HG03135 (cell line): ENCODE results near the gene AKAP6.

Source experiments
- ATAC-seq: cut with Tn5 transposase; IDR thresholded peaks from one replicate; pipeline ENCODE4 v1.9.1; 2021; ENCODE audit warnings: mild to moderate bottlenecking, moderate library complexity; ENCODE audit not compliant: unreplicated experiment

AKAP6 gene, protein sequence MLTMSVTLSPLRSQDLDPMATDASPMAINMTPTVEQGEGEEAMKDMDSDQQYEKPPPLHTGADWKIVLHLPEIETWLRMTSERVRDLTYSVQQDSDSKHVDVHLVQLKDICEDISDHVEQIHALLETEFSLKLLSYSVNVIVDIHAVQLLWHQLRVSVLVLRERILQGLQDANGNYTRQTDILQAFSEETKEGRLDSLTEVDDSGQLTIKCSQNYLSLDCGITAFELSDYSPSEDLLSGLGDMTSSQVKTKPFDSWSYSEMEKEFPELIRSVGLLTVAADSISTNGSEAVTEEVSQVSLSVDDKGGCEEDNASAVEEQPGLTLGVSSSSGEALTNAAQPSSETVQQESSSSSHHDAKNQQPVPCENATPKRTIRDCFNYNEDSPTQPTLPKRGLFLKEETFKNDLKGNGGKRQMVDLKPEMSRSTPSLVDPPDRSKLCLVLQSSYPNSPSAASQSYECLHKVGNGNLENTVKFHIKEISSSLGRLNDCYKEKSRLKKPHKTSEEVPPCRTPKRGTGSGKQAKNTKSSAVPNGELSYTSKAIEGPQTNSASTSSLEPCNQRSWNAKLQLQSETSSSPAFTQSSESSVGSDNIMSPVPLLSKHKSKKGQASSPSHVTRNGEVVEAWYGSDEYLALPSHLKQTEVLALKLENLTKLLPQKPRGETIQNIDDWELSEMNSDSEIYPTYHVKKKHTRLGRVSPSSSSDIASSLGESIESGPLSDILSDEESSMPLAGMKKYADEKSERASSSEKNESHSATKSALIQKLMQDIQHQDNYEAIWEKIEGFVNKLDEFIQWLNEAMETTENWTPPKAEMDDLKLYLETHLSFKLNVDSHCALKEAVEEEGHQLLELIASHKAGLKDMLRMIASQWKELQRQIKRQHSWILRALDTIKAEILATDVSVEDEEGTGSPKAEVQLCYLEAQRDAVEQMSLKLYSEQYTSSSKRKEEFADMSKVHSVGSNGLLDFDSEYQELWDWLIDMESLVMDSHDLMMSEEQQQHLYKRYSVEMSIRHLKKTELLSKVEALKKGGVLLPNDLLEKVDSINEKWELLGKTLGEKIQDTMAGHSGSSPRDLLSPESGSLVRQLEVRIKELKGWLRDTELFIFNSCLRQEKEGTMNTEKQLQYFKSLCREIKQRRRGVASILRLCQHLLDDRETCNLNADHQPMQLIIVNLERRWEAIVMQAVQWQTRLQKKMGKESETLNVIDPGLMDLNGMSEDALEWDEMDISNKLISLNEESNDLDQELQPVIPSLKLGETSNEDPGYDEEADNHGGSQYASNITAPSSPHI (N-terminal part only)

DNA sequence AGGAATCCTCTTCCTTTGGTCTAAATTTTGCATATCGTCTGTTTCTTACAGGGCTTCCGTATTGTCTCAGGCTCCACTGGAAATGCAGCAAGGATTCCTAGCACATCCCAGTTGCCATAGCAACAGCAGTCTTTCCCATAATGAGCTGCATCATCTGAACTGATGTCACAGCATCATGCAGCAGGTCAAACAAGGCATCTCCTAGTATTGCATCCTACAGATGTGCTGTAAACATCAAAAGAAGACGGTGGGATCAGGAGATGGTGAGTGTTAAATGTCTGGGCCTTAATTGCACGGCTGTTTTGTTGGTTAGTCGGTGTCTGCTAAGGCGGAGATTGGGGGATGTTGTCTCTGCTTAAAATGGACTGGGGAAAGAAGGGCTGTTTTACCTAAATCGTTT lies at the start of gene AKAP6:
AKAP6 (plus strand) TSS at position 153 of the 400 bp plus-strand sequence. CDS start 104,196 bp downstream, outside the sequence.
- no peak for ATAC-seq

DNA sequence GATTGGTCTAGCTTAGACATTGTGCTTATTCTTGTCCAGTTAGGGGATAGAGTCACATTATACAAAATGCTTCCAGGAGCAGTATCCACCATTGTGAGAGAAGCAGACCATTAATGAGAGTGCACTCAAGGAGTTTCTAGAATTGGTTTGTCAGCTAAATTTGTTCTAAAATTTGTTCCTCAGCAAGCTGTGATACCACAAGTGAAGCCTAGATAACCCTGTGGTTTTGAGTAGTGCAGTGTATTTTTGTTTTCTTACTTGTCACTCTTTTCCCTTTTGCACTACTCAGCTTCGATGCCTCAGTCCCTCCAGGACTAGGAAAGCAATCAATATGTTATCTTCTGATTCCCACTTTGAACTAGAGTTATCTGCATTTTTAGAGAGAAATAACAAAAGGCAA lies 42.5 kb upstream of the AKAP6 start:
- ATAC-seq = no peak

DNA sequence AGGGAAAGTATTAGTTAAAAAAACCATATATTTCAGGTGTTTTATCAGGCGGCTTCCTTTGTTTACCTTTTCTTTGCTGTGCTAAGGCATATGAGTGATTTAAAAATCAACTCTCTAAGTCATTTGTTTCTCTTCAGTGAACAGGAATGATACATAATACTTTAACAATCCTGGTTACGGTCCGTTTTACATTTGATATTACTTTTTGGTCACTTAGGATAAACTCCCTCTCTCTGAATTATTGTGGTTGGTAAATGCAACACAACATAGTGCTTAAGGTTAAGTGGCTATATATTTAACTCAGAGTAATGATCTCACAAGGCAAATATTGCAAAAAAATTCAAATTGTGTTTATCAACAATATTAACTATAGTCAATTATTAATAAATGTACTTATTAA lies 32.7 kb upstream of the AKAP6 start:
- ATAC-seq = no peak

DNA sequence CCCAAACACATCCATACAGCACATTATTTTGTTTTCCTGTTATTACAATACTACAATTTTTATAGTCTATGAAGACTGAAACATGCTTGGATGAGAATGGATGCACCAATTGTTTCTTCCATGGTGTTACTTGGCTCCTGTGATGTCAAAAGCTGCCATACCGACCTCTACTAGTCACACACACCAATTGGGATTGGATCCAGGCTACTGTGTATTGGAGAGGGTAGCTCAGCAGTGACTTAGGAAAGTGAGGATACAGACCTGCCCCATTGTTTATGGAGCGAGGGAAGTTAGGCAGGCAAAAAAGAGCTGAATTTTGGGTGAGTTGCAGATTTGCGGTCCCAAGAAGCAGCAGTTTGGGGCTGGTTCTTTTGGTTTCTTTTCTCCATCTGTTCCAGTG lies 30.8 kb upstream of the AKAP6 start:
- ATAC-seq = no peak

DNA sequence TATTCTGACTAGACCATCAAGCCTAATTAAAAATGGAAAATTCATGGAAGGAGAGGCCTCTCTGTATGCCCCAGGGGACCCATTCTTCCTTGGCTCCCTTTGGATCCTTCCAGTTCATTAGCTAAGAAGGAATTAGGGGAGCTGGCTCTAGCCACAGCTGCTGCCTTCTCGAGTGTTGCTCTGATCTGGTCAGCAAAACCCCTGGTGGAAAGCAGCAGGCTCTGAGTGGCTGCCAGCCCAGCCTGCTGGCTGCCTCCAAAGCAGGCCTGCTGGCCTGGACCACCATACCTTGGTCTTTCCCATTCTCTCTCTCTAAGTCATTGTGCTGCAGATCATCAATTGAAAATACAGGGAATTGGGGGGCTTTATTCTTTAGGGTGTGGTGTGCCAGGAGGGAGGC lies 29.0 kb upstream of the AKAP6 start:
- no peak for ATAC-seq

DNA sequence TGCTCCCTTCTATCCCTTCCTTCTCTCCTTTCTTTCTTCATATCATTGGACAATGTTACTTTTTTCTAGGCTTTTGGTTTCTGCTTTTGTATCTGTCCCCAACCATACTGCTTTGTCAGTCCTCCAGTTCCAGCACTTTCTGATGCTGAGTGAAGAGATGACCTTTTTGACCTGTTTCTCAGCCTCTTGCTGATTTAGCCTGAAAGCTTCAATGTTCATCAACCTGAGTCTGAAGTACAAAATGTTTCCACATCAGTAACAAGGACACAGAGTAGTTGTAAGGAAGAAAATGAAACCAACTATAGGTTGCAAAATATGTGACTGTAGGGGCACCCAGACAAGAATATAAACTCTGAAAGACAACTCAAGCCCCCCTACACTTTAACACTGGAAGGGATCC lies 25.2 kb upstream of the AKAP6 start:
- no peak for ATAC-seq

DNA sequence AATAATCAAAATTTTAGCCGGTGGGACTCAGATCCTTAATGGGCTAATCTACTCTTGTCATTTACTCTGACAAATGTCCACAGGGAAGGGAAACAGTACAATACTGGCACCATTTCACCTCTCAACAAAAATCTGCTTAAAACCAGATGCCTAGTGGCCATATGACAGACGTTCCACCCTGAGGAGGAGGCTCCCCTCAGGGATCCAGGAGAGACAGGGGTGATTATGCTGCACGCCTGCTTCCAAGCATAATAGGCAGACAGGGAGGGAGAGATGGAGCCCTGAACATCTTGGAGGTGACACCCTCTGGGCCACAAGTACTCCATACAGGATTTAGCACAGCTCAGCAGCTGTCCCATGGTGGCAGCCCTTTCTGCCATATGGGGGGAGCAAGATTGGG lies 24.8 kb upstream of the AKAP6 start:
- no peak for ATAC-seq

DNA sequence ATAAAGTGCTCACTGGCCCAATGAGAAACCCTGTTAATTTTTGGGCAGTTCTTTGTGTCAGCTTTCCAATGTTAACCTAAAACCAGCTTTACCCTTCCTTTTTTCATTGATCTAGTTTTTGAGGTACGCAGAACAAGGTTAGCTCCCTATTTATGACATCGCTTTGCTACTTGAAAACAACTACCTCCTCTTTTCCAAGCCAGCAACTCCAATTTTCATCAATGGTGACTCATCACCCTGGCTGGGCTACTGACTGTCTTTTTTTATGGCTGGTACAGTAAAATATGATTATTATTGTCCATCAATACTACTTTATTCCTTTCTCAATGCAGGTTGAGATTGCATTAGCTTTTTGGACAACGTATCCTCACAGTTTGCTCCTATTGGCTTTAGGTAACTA lies 22.5 kb upstream of the AKAP6 start:
- no peak for ATAC-seq

DNA sequence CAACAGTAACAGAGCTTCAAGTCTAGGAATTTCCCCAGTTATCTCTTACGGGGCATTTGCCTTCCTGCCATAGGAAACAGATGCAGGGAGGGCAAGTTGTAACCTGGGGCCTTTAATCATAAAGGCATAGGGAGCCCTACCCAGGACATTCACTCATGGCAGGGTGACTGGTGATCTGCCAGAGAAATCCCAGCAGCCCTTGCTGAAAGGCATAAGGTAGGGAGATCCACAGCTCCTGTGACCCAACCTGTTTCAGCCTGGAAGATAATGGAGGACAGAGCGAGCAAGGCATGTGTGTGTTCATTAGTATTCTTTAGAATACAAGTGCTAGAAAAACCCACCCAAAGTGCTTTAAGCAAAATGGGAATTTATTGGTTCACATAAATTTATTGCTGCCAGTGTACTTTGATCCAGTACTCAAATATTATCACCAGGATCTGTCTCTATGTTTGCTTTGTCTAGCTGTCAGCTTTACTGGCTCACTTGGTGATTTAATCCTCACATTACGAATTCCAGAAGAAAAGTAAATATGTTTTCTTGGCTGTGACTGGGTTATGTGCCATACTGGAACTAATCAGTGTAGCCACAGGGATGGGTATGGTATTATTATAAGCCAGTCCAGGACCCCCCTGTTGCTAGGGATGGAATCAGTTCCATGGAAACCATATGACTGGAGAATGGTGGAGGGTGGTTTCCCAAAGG lies 21.1 kb upstream of the AKAP6 start:
- ATAC-seq = no peak

DNA sequence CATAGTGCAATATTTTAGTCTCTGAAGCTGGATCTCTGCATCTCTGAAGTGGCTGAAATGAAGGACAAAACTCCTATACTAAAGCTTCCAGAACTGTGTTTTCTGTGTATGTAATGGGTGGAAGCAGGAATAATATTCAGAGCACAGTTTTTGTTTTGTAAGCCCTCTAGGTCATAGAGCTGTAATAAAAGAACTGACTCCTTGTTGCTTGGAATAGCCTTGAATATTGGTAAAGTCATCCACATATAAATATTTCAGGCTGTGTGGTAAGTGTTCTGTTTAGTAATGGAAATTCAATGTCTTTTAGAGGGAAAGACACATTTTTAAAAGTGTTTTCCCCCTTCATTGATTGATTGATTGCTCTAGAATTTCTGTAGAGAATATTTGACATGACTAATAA lies 18.2 kb upstream of the AKAP6 start:
- ATAC-seq = no peak

DNA sequence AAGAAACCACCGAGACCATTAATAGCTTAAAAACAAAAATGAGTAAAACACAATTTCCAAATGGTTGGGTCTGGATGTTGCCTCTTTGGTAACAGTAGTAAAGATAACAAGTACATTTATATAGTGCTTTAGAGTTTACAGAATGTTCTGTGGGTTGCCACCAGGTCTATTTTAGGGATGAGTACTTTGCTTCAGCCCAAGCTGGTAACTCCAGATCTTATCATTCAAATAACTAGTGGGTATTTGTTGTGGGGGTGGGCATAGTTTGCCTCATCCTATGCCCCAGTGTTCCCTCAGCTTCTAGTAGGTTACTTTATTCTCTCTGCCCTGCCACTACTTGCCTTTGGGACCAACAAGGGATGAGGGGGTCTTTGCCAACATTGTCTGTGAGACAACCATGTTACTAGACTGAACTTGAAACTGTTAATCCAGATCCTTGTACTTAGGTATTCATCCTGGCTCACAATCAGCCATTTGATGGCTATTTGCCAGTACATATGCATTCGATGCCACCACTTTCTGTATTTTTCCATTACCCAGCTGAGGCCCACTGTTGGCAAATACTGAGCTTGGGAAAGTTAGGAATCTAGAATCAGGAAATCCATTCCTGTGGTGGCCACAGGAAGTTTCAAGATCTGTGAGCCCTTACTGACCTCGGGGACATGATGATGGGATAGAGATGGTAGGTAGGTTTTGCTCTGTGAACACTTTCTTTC lies 17.6 kb upstream of the AKAP6 start:
- no peak for ATAC-seq

DNA sequence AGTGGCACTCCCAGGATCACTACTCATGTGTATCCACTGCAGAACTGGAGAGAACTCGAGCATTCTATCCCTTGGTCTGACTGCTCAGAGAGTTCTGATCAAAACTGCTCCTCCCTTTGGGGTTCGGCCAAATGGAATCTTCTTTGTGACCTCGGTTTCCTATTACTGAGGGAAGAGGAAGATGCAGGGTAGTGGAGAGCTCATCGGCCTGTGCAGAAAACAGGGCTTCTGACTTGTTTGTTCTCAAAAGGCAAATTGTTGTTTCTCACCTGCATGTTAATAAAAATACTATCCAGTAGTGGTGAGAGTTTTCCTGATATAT lies 17.1 kb upstream of the AKAP6 start:
- no peak for ATAC-seq

DNA sequence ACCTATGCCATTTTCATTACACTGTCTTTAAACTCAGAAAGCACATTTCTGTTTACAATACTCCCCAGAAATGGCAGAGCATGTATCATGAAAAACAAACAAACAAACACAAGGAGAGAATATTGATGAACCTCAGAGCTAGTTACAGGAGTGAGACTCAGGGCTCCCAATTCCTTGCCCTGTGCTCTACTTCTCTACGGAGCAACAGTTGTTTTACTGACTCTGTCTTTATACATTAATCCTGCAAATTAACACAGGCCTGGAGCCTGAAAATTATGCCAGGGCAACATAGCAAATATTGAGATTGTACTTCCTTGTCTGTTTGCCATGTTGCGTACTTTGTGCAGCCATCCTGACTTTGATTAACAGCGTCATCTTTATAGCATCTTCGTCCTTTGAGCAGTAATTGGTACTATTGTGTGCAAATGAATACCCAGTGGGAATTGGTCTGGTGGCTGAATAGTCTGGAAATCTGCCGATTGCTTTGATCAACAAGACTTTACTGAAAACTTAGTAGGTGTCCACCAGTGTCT lies 15.2 kb upstream of the AKAP6 start:
- ATAC-seq = no peak

DNA sequence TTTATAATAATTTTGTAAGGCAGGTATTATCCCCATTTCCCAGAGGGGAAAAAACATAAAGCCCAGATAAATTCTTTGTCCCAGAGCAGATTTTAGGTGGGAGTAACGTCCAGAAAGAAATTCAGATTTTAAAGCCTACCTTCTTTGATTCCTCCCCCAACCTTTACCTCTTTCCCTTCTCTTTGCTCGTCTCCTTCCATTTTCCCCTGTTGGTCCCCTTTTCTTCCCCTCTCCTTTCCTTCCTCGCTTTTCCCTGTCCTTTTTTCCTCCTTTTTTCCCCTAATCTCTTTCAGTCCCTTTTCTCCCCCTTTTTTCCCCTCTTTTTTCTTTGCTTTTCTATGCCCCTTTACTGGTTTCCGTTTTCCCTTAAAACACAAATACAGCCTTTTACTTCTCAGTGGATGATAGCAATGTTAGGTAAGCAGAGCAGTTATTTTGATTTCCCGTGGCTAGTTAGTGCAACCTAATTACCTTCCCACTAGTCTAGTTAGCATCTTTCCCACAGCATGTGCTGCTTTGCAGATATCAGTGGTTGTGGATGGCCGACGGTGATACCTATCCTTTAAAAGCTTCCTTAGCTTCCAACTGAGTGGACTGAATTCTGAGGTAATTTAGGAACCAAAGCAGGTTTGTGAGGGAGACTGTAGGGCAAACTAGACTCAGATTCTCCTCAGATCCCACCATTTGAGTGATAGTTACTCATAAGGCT lies 10.9 kb upstream of the AKAP6 start:
- no peak for ATAC-seq

DNA sequence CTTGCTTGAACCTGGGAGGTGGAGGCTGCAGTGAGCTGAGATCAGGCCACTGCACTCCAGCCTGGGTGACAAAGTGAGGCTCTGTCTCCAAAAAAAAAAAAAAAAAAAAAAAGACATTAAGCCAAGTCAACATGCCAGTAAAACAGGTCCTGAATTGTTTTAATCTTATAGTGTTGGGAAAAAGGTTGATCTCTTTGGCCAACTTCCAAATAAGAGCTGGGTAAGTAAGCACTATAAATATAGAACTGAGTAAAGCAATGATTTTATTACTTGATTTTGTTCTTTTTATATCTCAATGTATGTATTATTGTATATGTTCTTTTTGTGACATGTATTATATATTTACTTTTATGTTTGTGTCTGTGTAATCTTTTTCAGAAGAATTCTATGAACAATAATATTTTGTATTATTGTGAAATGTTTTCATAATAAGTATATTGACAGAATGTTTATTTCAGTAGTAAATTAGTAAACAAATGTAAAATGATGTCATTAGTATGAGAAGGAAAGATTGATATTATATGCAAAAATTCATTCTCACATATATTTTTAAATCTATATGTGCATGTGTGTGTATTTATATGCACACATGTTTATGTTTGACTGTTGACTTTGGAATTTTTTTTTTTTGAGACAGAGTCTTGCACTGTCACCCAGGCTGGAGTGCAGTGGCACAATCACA lies 9.6 kb upstream of the AKAP6 start:
- no peak for ATAC-seq

DNA sequence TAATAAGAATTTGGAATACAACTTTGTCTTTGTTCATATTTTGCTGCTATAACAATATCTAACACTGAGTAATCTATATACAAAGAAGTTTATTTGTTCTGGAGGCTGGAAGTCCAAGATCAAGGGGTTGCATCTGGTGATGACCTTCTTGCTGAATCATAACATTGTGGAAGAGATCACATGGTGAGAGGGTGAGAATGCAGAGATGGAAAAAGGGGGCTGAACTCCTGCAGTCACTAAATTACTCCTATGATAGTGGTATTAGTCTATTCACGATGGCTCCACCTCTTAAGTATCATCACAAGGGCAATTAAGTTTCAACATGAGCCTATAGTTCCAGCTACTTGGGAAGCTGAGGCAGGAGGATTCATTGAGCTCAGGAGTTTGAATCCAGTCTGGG lies 4.5 kb upstream of the AKAP6 start:
- no peak for ATAC-seq

DNA sequence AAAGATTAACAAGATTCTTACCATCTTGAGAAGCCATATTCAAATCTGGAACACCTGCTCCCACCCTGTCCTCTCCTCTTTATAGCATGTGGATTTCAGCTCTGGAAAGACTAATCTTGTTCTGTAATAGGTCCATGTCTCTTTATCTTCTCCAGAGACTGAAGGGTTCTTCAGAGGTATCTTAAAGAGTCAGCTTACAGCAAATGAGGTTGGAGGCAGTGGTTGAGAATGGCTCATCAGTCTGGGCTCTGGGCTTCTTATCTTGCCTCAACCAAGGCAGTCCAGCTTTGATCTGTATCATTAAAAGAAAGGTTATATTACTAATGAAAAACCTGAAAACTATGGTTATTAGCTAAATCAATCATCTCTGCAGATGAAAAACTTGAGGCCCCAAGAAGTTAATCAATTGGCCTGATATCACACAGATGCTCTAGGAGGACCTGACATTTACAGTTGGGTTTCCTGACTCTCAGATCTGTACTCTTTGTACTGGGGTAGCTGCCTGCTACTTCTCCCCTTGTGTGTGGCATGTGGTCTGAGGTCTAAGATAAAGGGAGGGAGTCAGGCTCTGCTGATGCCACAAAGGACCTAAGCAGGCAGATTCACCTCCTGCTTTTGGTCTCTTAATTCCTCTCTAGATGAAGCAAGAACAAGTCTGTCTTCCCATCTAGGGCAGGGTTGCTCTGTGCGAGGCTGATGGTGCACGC lies 1.7 kb upstream of the AKAP6 start:
- no peak for ATAC-seq

DNA sequence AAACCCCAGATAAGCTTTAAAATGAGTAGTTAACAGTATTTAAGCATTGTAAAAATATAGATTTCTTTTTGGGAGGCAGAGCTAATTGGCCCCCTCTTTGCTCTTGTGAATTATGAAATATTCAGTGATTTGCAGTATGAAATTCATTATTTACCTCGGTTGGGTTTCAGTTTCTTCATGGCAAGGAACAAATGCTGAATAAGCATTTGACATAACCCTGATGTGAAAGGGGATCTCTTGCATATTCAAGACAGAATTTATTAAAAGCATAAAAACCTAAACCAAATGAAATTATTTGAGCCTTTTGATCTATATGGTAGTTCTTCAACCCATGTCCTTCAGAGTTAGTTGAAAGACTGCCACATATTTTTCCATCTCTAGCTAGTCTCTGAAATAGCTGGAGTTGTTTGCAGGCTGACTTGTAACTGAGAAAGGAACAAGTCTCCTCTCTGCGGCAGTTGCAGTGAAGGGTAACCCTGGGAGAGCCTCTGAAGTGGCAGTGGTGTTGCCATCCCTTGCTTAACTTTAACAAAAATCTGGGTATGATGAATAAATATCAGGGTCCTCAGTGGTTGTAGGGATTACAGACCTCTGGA lies 690 bp downstream of the AKAP6 start:
- ATAC-seq = no peak
